Astrocyte (in vitro differentiated cells and primary cell): Measurements from ENCODE around the gene PRR23B.
"Not testable (repeated sequence)": the region's sequence is repeated elsewhere in the genome, so short reads cannot be mapped to it uniquely, and the experiment has no call there.

Source experiments
- CTCF ChIP-seq: IDR thresholded peaks from 2 replicates; pipeline ENCODE4 v1.5.1; 2011; ENCODE audit warnings: low read depth, mild to moderate bottlenecking, inconsistent platforms, low read length, moderate library complexity; ENCODE audit not compliant: insufficient read depth
- EZH2 ChIP-seq: IDR thresholded peaks from 2 replicates; pipeline ENCODE4 v1.6.1; 2012; ENCODE audit warnings: mild to moderate bottlenecking, low read length, inconsistent platforms; ENCODE audit not compliant: insufficient read depth

GRCh38 chr3:139030576-139030975 is 9.8 kb upstream of the PRR23B start:
- not testable (repeated sequence) for TF ChIP-seq EZH2, CTCF
